H1 (cell line): ENCODE results near the gene AMPH. TPM values are rescaled to one million over a fixed set of nuclear protein-coding genes. Genes with fewer than 3 reads are reported as not detected.

Source experiments
- CTCF ChIA-PET: fragments of 300-600 bp; sonication (Branson Sonifier 250); formaldehyde crosslinking; loops from one replicate; lab custom pipeline; 2021; ENCODE audit not compliant: partially characterized antibody; lab: Charles Lee
- POLR2A ChIA-PET: fragments of 300-600 bp; sonication (Branson Sonifier 250); formaldehyde crosslinking; loops from one replicate; lab custom pipeline; 2021; ENCODE audit warnings: inconsistent platforms; ENCODE audit not compliant: partially characterized antibody; lab: Charles Lee
- DNase-seq, 2 experiments: peaks; one replicate each; pipeline versions ENCODE4 v3.0.0 to v3.0.0-alpha.2; 2010 to 2022; ENCODE audit warnings: low spot score in 2 of 2, low read depth in 1 of 2, mixed read lengths in 1 of 2
- FAIRE-seq: peaks from 2 replicates; lab custom pipeline; 2011; peaks lifted over from hg19 to GRCh38; lab: Jason Lieb, UNC
- H2AFZ ChIP-seq: 2 replicates; pipeline ENCODE4 v1.8.1; 2012; ENCODE audit warnings: low read length, inconsistent platforms
- H2AK5ac ChIP-seq: 2 replicates; pipeline ENCODE4 v1.6.1; 2013; ENCODE audit warnings: low read depth, low read length
- H2BK120ac ChIP-seq: replicated peaks from 2 replicates; pipeline ENCODE3; 2013; ENCODE audit warnings: low read depth, low read length, inconsistent platforms
- H2BK12ac ChIP-seq: 2 replicates; pipeline ENCODE4 v1.6.1; 2013; ENCODE audit warnings: low read depth, low read length
- H2BK15ac ChIP-seq: 2 replicates; pipeline ENCODE4 v1.6.1; 2013; ENCODE audit warnings: low read length
- H2BK20ac ChIP-seq: 2 replicates; pipeline ENCODE4 v1.6.1; 2013; ENCODE audit warnings: low read length
- H2BK5ac ChIP-seq: 2 replicates; pipeline ENCODE4 v1.6.1; 2013; ENCODE audit warnings: low read depth, low read length
- H3K14ac ChIP-seq: 2 replicates; pipeline ENCODE4 v1.6.1; 2013; ENCODE audit warnings: inconsistent platforms; ENCODE audit not compliant: insufficient read length
- H3K18ac ChIP-seq: 2 replicates; pipeline ENCODE4 v1.6.1; 2013; ENCODE audit warnings: low read length; ENCODE audit errors: extremely low read depth
- H3K23ac ChIP-seq: 2 replicates; pipeline ENCODE4 v1.6.1; 2013; ENCODE audit warnings: inconsistent platforms; ENCODE audit not compliant: insufficient read length
- H3K23me2 ChIP-seq: 2 replicates; pipeline ENCODE4 v1.6.1; 2013; ENCODE audit warnings: low read depth, low read length
- H3K27ac ChIP-seq: 2 replicates; pipeline ENCODE4 v1.6.1; 2011; ENCODE audit warnings: low read depth, low read length, inconsistent platforms
- H3K27me3 ChIP-seq, 4 experiments: replicated peaks in 1 of 4; 1 replicate in 1 of 4; 2 replicates in 3 of 4; pipeline versions ENCODE4 v1.6.1 to v1.8.1; 2011 to 2013; ENCODE audit warnings: low read length in 3 of 4, mild to moderate bottlenecking in 3 of 4, inconsistent platforms in 2 of 4, mixed read lengths in 2 of 4, moderate library complexity in 1 of 4; ENCODE audit not compliant: control insufficient read depth in 3 of 4, insufficient read depth in 3 of 4; ENCODE audit errors: extremely low read depth in 1 of 4
- H3K36me3 ChIP-seq, 4 experiments: 2 replicates each; pipeline versions ENCODE4 v1.6.1 to v1.8.1; 2011 to 2013; ENCODE audit warnings: mild to moderate bottlenecking in 4 of 4, low read length in 3 of 4, moderate library complexity in 2 of 4, control low read depth in 1 of 4, inconsistent platforms in 1 of 4; ENCODE audit not compliant: insufficient read depth in 4 of 4, control insufficient read depth in 2 of 4
- H3K4ac ChIP-seq: replicated peaks from 2 replicates; pipeline ENCODE3; 2013; ENCODE audit warnings: low read length, low read depth, mixed read lengths, inconsistent platforms; ENCODE audit not compliant: insufficient read length
- H3K4me1 ChIP-seq, 4 experiments: replicated peaks in 1 of 4; 1 replicate in 1 of 4; 2 replicates in 3 of 4; pipeline versions ENCODE4 v1.6.1 to v1.8.1; 2011 to 2013; ENCODE audit warnings: low read length in 3 of 4, inconsistent platforms in 2 of 4, mixed read lengths in 1 of 4; ENCODE audit not compliant: insufficient read depth in 4 of 4, control insufficient read depth in 3 of 4
- H3K4me2 ChIP-seq, 2 experiments: 2 replicates each; pipeline versions ENCODE4 v1.6.1 to v1.8.1; 2011 to 2013; ENCODE audit warnings: low read depth in 2 of 2, low read length in 2 of 2, control low read depth in 1 of 2, inconsistent platforms in 1 of 2, mild to moderate bottlenecking in 1 of 2; ENCODE audit not compliant: insufficient read depth in 1 of 2
- H3K4me3 ChIP-seq, 4 experiments: fragments of 200-600, 300-600 bp in 1 of 4; sonication (generic), shearing (Covaris generic), sonication (Bioruptor Twin) in 1 of 4; 2 replicates each; pipeline versions ENCODE4 v1.5.1 to v1.8.1; 2011 to 2016; ENCODE audit warnings: low read length in 4 of 4, low read depth in 3 of 4, control low read depth in 2 of 4, inconsistent platforms in 2 of 4, mild to moderate bottlenecking in 2 of 4, mixed read lengths in 1 of 4, moderate library complexity in 1 of 4; ENCODE audit not compliant: insufficient read depth in 2 of 4; ENCODE audit errors: extremely low read depth in 1 of 4
- H3K56ac ChIP-seq: replicated peaks from 2 replicates; pipeline ENCODE3; 2013; ENCODE audit warnings: low read depth, mild to moderate bottlenecking, mixed read lengths, low read length, inconsistent platforms; ENCODE audit not compliant: insufficient read length
- H3K79me1 ChIP-seq: 2 replicates; pipeline ENCODE4 v1.6.1; 2013; ENCODE audit warnings: low read depth, low read length, control low read depth
- H3K79me2 ChIP-seq, 2 experiments: 2 replicates each; pipeline versions ENCODE4 v1.6.1 to v1.8.1; 2012 to 2013; ENCODE audit warnings: low read length in 2 of 2, mild to moderate bottlenecking in 2 of 2, inconsistent platforms in 1 of 2; ENCODE audit not compliant: insufficient read depth in 2 of 2, control insufficient read depth in 1 of 2
- H3K9ac ChIP-seq, 4 experiments: replicated peaks in 1 of 4; 1 replicate in 1 of 4; 2 replicates in 3 of 4; pipeline versions ENCODE4 v1.6.1 to v1.8.1; 2011 to 2013; ENCODE audit warnings: low read depth in 3 of 4, low read length in 3 of 4, control low read depth in 2 of 4, mild to moderate bottlenecking in 2 of 4, moderate library complexity in 2 of 4, inconsistent platforms in 1 of 4; ENCODE audit errors: extremely low read depth in 1 of 4
- H3K9me3 ChIP-seq, 2 experiments: 2 replicates each; pipeline versions ENCODE4 v1.6.1 to v1.8.1; 2012 to 2013; ENCODE audit warnings: mild to moderate bottlenecking in 2 of 2, moderate library complexity in 2 of 2, control low read depth in 1 of 2, inconsistent platforms in 1 of 2, low read depth in 1 of 2, low read length in 1 of 2, mixed read lengths in 1 of 2; ENCODE audit not compliant: insufficient read depth in 2 of 2
- H4K20me1 ChIP-seq, 2 experiments: replicated peaks in 1 of 2; 2 replicates each; pipeline versions ENCODE3 to v1.8.1; 2011 to 2013; ENCODE audit warnings: inconsistent platforms in 2 of 2, low read length in 2 of 2, mild to moderate bottlenecking in 1 of 2; ENCODE audit not compliant: insufficient read depth in 2 of 2, control insufficient read depth in 1 of 2
- H4K5ac ChIP-seq: 2 replicates; pipeline ENCODE4 v1.6.1; 2013; ENCODE audit warnings: low read length, low read depth, mixed read lengths, inconsistent platforms; ENCODE audit not compliant: insufficient read length
- H4K8ac ChIP-seq: 2 replicates; pipeline ENCODE4 v1.8.0; 2013; ENCODE audit warnings: mild to moderate bottlenecking, moderate library complexity, low read length, inconsistent platforms; ENCODE audit not compliant: insufficient read depth; ENCODE audit errors: extremely low read depth
- H4K91ac ChIP-seq: replicated peaks from 2 replicates; pipeline ENCODE3; 2013; ENCODE audit warnings: low read length, mixed read lengths, inconsistent platforms; ENCODE audit not compliant: insufficient read length
- CHD1 ChIP-seq: IDR thresholded peaks from 2 replicates; pipeline ENCODE4 v1.6.1; 2012; ENCODE audit warnings: low read depth, low read length, improper control_type of control experiment
- GABPA ChIP-seq: IDR thresholded peaks from 2 replicates; pipeline ENCODE4 v1.6.1; 2011; ENCODE audit warnings: mild to moderate bottlenecking, low read length, moderate library complexity, borderline replicate concordance; ENCODE audit not compliant: insufficient read depth
- MAFK ChIP-seq: IDR thresholded peaks from 2 replicates; pipeline ENCODE4 v1.6.1; 2012; ENCODE audit warnings: low read depth, mild to moderate bottlenecking, improper control_type of control experiment, low read length
- PHF8 ChIP-seq: fragments of 200-600 bp; sonication (generic); conservative IDR thresholded peaks from 2 replicates; pipeline ENCODE4 v1.7.1; 2012; ENCODE audit warnings: low read depth, mild to moderate bottlenecking, inconsistent platforms, low read length, moderate library complexity
- RNF2 ChIP-seq: fragments of 200-900, 300-1000 bp; sonication (generic); IDR thresholded peaks from 2 replicates; pipeline ENCODE4 v1.7.1; 2016; ENCODE audit warnings: borderline replicate concordance, low read depth, mild to moderate bottlenecking, antibody characterized with exemption, low read length; ENCODE audit not compliant: poor library complexity, severe bottlenecking; ENCODE audit errors: missing control alignments
- WGBS, 2 experiments: shearing (Covaris generic) in 1 of 2; methylation state at CpG; one replicate each; pipeline versions ENCODE4 v1.1.6 to v1.1.7; 2013 to 2015; ENCODE audit warnings: low lambda C conversion rate in 2 of 2, mixed read lengths in 2 of 2, inconsistent platforms in 1 of 2, low coverage in 1 of 2, missing lambda C conversion rate in 1 of 2; ENCODE audit not compliant: insufficient replicate concordance in 2 of 2, insufficient coverage in 1 of 2, insufficient read length in 1 of 2; ENCODE audit errors: extremely low coverage in 1 of 2, missing lambda C conversion rate in 1 of 2; 5-methylcytosine and 5-hydroxymethylcytosine counted together
- polyA plus RNA-seq, 7 experiments: library from polyadenylated mRNA; depleted of rRNA in 3 of 7; stranded (reverse) in 5 of 7; unstranded in 2 of 7; fragments of >200 nt in 5 of 7; fragments of 200-250 nt in 2 of 7; gene quantifications; 1 replicate in 5 of 7; 2 replicates in 1 of 7; 4 replicates in 1 of 7; pipeline versions ENCODE4 v1.2.1 to v1.2.3, GENCODE V29; 2011 to 2013; ENCODE audit warnings: missing spikeins in 2 of 7, mixed read lengths in 2 of 7
- total RNA-seq: library from RNA; stranded (reverse); fragmentation: NEBNext Ultra II Directional; extraction: Animal tissue kit (Norgen Biotek cat#: 25700); gene quantifications from 2 replicates; pipeline ENCODE4 v1.2.1, GENCODE V29; 2021
- TF ChIP-seq, protein P1 (sequence below): IDR thresholded peaks from 2 replicates; pipeline ENCODE4 v1.6.1; 2012; ENCODE audit warnings: inconsistent platforms

Gene AMPH
- total and polyA plus RNA-seq, 2 of the 8 experiments (the other 6 are each of a cell fraction or from before 2014, with no cell fraction given): 7.3 to 12.2 TPM

- Histone ChIP-seq H3K4me3 (no peak overlapping the region), H3K79me2 (no peaks in the 10 kb centered on the region), H2AK5ac (no peak overlapping the region), H4K8ac (no peak overlapping the region), H3K23me2 (no peaks in the 10 kb centered on the region), H3K18ac (no peak overlapping the region), H3K4me2 (no peak overlapping the region), H4K5ac (no peak overlapping the region), H3K36me3 (no peaks in the 10 kb centered on the region), H3K27ac (no peak overlapping the region), H2AFZ (no peak overlapping the region), H2BK120ac (no peak overlapping the region), H3K79me1 (no peaks in the 10 kb centered on the region), H3K23ac (no peak overlapping the region), H3K4ac (no peak overlapping the region), H2BK12ac (no peak overlapping the region), H3K4me1 (no peaks in the 10 kb centered on the region; a peak in 1 of 7 replicates), H4K91ac (no peak overlapping the region), H2BK20ac (no peak overlapping the region), H4K20me1 (no peaks in the 10 kb centered on the region), H3K9me3 (no peaks in the 10 kb centered on the region), H3K56ac (no peak overlapping the region), H3K14ac (no peak overlapping the region), H3K27me3 (no peaks in the 10 kb centered on the region), H2BK15ac (no peak overlapping the region), H3K9ac (no peak overlapping the region), H2BK5ac (no peak overlapping the region)
- ChIA-PET CTCF (interaction anchor here (0.9 to 1.5 kb wide), 2 partner anchors 12 to 15 kb away, joined by 4 to 5 read pairs; no protein-coding TSS in a partner anchor), POLR2A (no interaction called here)
- FAIRE-seq (no peak), DNase-seq (no peak)
- 90% methylated on average over 5 of the region's 5 CpGs; no CpG with 5 or more reads in 1 of the 2 experiments for WGBS, 2 experiments
- TF ChIP-seq, protein P1, sequence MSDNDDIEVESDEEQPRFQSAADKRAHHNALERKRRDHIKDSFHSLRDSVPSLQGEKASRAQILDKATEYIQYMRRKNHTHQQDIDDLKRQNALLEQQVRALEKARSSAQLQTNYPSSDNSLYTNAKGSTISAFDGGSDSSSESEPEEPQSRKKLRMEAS: no peak
- TF ChIP-seq PHF8: no peak
- no peak for TF ChIP-seq GABPA
- TF ChIP-seq MAFK: no peak
- TF ChIP-seq CHD1: no peak
- TF ChIP-seq RNF2: no peak
Measured at GRCh38 chr7:38448584-38449234, 182.5 kb downstream of the AMPH start.
